ENCODE measurements around the gene DNAI4.

DNAI4 gene

DNA sequence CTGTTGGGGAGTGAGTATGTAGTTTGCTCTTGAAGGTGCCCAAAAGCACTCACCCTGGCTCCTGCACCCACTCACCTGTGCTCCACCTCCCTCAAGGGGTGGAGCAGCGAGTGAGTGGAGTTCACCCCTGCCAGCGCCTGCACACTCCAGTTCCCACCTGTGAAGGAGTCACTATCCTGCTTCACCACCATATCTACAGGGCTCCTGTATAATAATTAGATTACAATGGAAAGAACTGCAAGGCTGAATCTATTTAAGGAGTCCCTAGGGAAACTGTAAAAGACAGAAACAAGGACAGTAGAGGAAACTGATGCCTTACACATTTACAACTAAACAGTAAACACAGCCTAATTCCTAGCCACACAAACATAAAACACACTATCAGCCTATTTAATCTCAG lies 4.1 kb downstream of the DNAI4 start:
- H3K27ac ChIP-seq (ENCODE audit: low read length) = no peak overlapping the region
- peaks cover 3% of the 10 kb centered on the region for H3K36me3 ChIP-seq (replicated peaks; ENCODE audit: low read depth, low read length)
- H3K79me2 ChIP-seq (ENCODE audit: low read length) = peaks cover 22% of the 10 kb centered on the region
- no peak overlapping the region for H3K4me2 ChIP-seq (ENCODE audit: low read length)
- H3K4me3 ChIP-seq (ENCODE audit: low read length) = no peak overlapping the region
- H3K4me1 ChIP-seq (ENCODE audit: low read length) = peaks cover 10% of the 10 kb centered on the region
- no peaks in the 10 kb centered on the region for H3K27me3 ChIP-seq (ENCODE audit: low read depth, low read length)
- no peaks in the 10 kb centered on the region for H3K9me3 ChIP-seq (ENCODE audit: insufficient read depth, low read length)
- no peaks in the 10 kb centered on the region for H4K20me1 ChIP-seq (ENCODE audit: insufficient read depth, low read length)
- H3K9ac ChIP-seq (ENCODE audit: low read length) = no peak overlapping the region
- TF ChIP-seq, protein P1, sequence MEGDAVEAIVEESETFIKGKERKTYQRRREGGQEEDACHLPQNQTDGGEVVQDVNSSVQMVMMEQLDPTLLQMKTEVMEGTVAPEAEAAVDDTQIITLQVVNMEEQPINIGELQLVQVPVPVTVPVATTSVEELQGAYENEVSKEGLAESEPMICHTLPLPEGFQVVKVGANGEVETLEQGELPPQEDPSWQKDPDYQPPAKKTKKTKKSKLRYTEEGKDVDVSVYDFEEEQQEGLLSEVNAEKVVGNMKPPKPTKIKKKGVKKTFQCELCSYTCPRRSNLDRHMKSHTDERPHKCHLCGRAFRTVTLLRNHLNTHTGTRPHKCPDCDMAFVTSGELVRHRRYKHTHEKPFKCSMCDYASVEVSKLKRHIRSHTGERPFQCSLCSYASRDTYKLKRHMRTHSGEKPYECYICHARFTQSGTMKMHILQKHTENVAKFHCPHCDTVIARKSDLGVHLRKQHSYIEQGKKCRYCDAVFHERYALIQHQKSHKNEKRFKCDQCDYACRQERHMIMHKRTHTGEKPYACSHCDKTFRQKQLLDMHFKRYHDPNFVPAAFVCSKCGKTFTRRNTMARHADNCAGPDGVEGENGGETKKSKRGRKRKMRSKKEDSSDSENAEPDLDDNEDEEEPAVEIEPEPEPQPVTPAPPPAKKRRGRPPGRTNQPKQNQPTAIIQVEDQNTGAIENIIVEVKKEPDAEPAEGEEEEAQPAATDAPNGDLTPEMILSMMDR (IDR thresholded peaks at IDR 0.05; ENCODE audit: low read depth, low read length) = no peak
- TF ChIP-seq EZH2phosphoT487 (IDR thresholded peaks at IDR 0.05; ENCODE audit: low read depth) = no peak
- no peak overlapping the region for H2AFZ ChIP-seq (ENCODE audit: low read depth, low read length)

GRCh38 chr1:66919828-66920227 lies 4.8 kb downstream of the DNAI4 start:
- Histone ChIP-seq H3K4me1 (ENCODE audit: low read length) (peaks cover 10% of the 10 kb centered on the region), H3K79me2 (ENCODE audit: low read length) (peaks cover 18% of the 10 kb centered on the region), H4K20me1 (ENCODE audit: insufficient read depth, low read length) (no peaks in the 10 kb centered on the region), H3K27ac (ENCODE audit: low read length) (no peak overlapping the region), H3K36me3 (replicated peaks; ENCODE audit: low read depth, low read length) (peaks cover 3% of the 10 kb centered on the region), H3K9ac (ENCODE audit: low read length) (no peak overlapping the region), H3K4me3 (ENCODE audit: low read length) (no peak overlapping the region), H3K9me3 (ENCODE audit: insufficient read depth, low read length) (no peaks in the 10 kb centered on the region), H2AFZ (ENCODE audit: low read depth, low read length) (no peak overlapping the region), H3K27me3 (ENCODE audit: low read depth, low read length) (no peaks in the 10 kb centered on the region), H3K4me2 (ENCODE audit: low read length) (no peak overlapping the region)
- TF ChIP-seq, protein P1 (IDR thresholded peaks at IDR 0.05; ENCODE audit: low read depth, low read length) = no peak
- TF ChIP-seq EZH2phosphoT487 (IDR thresholded peaks at IDR 0.05; ENCODE audit: low read depth) = no peak

GRCh38 chr1:66919063-66919462 lies 5.6 kb downstream of the DNAI4 start:
- no peak overlapping the region for H3K27ac ChIP-seq (ENCODE audit: low read length)
- no peak for TF ChIP-seq EZH2phosphoT487 (IDR thresholded peaks at IDR 0.05; ENCODE audit: low read depth)
- TF ChIP-seq, protein P1 (IDR thresholded peaks at IDR 0.05; ENCODE audit: low read depth, low read length) = no peak
- no peaks in the 10 kb centered on the region for H3K9me3 ChIP-seq (ENCODE audit: insufficient read depth, low read length)
- H3K27me3 ChIP-seq (ENCODE audit: low read depth, low read length) = no peaks in the 10 kb centered on the region
- no peak overlapping the region for H3K4me2 ChIP-seq (ENCODE audit: low read length)
- no peak overlapping the region for H3K4me3 ChIP-seq (ENCODE audit: low read length)
- H2AFZ ChIP-seq (ENCODE audit: low read depth, low read length) = no peak overlapping the region
- H3K9ac ChIP-seq (ENCODE audit: low read length) = no peak overlapping the region
- H3K4me1 ChIP-seq (ENCODE audit: low read length) = peaks cover 10% of the 10 kb centered on the region
- H4K20me1 ChIP-seq (ENCODE audit: insufficient read depth, low read length) = no peaks in the 10 kb centered on the region
- peaks cover 13% of the 10 kb centered on the region for H3K79me2 ChIP-seq (ENCODE audit: low read length)
- peaks cover 3% of the 10 kb centered on the region for H3K36me3 ChIP-seq (replicated peaks; ENCODE audit: low read depth, low read length)

DNA sequence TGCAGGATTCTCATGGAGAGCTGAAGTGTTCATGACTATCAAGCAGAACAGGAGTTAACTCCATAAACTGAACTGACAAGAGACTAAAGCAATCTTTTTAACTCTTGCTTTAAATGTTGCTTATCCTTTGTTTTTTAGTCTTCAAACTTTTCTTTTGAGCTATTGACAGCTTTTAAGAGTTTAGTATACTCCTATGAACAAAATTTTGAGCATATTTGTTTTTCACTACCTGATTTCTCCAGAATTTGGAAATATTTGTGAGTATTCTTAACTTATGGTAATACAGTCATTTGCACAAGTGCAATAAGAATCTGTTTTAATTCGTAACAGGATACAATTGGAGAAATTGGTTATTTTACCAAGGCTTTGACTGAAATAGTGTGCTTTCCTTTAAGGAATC lies 7.2 kb downstream of the DNAI4 start:
- H3K4me2 ChIP-seq (ENCODE audit: low read length) = no peak overlapping the region
- no peak overlapping the region for H3K27ac ChIP-seq (ENCODE audit: low read length)
- no peak overlapping the region for H3K9ac ChIP-seq (ENCODE audit: low read length)
- H3K4me3 ChIP-seq (ENCODE audit: low read length) = no peak overlapping the region
- TF ChIP-seq EZH2phosphoT487 (IDR thresholded peaks at IDR 0.05; ENCODE audit: low read depth) = no peak
- TF ChIP-seq, protein P1 (IDR thresholded peaks at IDR 0.05; ENCODE audit: low read depth, low read length) = no peak
- no peaks in the 10 kb centered on the region for H3K4me1 ChIP-seq (ENCODE audit: low read length)
- H3K9me3 ChIP-seq (ENCODE audit: insufficient read depth, low read length) = no peaks in the 10 kb centered on the region
- no peaks in the 10 kb centered on the region for H3K27me3 ChIP-seq (ENCODE audit: low read depth, low read length)
- no peaks in the 10 kb centered on the region for H3K79me2 ChIP-seq (ENCODE audit: low read length)
- H3K36me3 ChIP-seq (replicated peaks; ENCODE audit: low read depth, low read length) = peaks cover 3% of the 10 kb centered on the region
- H4K20me1 ChIP-seq (ENCODE audit: insufficient read depth, low read length) = no peaks in the 10 kb centered on the region
- H2AFZ ChIP-seq (ENCODE audit: low read depth, low read length) = no peak overlapping the region

Measured in OCI-LY3 (cell line).